Measurements from ENCODE around the gene TMCO2. TPM values are rescaled to one million over a fixed set of nuclear protein-coding genes. Genes with fewer than 3 reads are reported as not detected.

The TMCO2 gene
- total RNA-seq, 1 donor from 2014 or later, result not detected

DNA sequence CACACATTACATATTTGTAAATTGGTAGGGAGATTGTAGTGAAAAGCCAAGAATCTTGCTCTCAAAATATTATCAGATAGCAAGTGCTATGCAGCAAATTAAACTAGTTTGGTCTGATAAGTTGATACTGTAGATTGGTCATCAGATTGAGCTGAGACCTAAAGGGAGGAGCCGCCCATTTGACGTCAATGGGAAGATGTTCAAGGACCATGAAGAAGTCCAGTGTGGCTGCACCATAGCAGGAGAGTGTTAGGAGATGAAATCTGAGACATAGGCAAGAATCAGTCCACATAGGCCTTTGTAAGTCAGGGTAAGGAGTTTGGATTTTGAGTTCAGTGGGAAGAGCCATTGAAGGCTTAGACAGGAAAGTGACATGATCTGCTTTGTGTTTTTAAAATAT lies 26.6 kb downstream of the TMCO2 start:
- Histone ChIP-seq H3K4me3 (ENCODE audit: low read depth, low read length) (no peak overlapping the region), H3K36me3 (ENCODE audit: control insufficient read depth, insufficient read depth, low read length) (no peaks in the 10 kb centered on the region), H3K27me3 (ENCODE audit: control insufficient read depth, insufficient read depth, low read length) (no peaks in the 10 kb centered on the region)
- TF ChIP-seq, protein P1, sequence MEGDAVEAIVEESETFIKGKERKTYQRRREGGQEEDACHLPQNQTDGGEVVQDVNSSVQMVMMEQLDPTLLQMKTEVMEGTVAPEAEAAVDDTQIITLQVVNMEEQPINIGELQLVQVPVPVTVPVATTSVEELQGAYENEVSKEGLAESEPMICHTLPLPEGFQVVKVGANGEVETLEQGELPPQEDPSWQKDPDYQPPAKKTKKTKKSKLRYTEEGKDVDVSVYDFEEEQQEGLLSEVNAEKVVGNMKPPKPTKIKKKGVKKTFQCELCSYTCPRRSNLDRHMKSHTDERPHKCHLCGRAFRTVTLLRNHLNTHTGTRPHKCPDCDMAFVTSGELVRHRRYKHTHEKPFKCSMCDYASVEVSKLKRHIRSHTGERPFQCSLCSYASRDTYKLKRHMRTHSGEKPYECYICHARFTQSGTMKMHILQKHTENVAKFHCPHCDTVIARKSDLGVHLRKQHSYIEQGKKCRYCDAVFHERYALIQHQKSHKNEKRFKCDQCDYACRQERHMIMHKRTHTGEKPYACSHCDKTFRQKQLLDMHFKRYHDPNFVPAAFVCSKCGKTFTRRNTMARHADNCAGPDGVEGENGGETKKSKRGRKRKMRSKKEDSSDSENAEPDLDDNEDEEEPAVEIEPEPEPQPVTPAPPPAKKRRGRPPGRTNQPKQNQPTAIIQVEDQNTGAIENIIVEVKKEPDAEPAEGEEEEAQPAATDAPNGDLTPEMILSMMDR (IDR thresholded peaks at IDR 0.05; ENCODE audit: insufficient read depth, low read length, poor library complexity, severe bottlenecking), result no peak
- no peak for DNase-seq (ENCODE audit: low read depth)

DNA sequence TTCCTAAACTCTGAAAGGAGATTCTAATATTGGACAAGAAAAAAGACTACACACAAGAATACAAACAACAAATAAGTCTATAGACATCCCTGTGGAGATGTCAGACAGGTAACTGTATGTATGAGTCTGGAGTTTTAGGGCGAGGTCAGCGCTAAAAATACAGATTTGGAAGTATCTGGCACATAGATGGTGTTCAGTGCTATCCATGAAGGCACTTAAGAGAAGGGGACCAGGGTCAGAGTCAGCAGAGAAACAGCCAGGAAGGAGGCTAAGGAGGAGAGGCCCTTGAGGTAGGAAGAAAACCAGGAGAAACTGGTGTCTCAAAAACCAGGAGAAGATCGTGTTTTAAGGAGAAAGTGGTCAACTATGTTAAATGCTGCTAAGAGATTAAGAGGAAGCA lies 28.4 kb downstream of the TMCO2 start:
- Histone ChIP-seq H3K36me3 (ENCODE audit: control insufficient read depth, insufficient read depth, low read length) (no peaks in the 10 kb centered on the region), H3K27me3 (ENCODE audit: control insufficient read depth, insufficient read depth, low read length) (no peaks in the 10 kb centered on the region), H3K4me3 (ENCODE audit: low read depth, low read length) (no peak overlapping the region)
- DNase-seq (ENCODE audit: low read depth), result no peak
- TF ChIP-seq, protein P1 (IDR thresholded peaks at IDR 0.05; ENCODE audit: insufficient read depth, low read length, poor library complexity, severe bottlenecking), result no peak

DNA sequence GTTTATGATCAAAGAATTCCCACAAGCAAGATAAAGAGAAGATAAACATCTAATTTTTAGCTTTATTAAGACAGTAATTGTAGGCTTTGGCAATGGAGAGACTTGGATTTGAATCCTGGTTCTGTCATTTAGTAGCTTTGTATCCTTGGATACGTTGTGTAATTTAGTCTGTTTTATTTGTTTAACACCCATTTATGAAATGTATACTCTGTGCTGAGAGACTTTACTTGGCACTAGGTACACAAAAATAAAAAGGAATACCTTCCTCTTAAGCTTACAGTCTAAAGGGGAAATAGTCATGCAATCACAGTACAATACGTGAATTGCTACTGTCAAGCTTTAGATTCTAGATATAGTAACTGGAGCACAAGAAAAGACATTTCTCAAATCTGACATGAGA lies 34.1 kb downstream of the TMCO2 start:
- Histone ChIP-seq H3K27me3 (ENCODE audit: control insufficient read depth, insufficient read depth, low read length) (no peaks in the 10 kb centered on the region), H3K36me3 (ENCODE audit: control insufficient read depth, insufficient read depth, low read length) (no peaks in the 10 kb centered on the region), H3K4me3 (ENCODE audit: low read depth, low read length) (no peak overlapping the region)
- DNase-seq (ENCODE audit: low read depth), result no peak
- TF ChIP-seq, protein P1 (IDR thresholded peaks at IDR 0.05; ENCODE audit: insufficient read depth, low read length, poor library complexity, severe bottlenecking), result no peak

DNA sequence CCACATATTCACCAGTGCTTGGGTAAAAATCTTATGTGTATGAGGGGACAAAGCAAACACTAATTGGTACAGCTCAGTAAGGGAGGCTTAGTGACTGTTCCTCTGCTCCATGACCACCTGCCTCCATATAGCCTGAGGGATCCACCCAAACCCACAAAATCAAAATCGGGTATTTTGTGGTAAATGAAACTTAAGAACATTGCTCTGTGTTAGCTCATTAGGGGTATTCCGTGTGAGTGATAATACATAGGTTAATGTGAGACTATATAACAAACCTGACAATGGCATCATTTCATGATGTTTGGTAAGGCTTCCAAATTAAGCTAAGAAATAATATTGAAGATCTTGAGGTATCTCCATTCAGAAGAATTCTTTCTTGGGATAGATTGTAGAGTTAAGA lies 43.6 kb downstream of the TMCO2 start:
- H3K27me3 ChIP-seq (ENCODE audit: control insufficient read depth, insufficient read depth, low read length), result no peaks in the 10 kb centered on the region
- no peak for DNase-seq (ENCODE audit: low read depth)
- no peaks in the 10 kb centered on the region for H3K36me3 ChIP-seq (ENCODE audit: control insufficient read depth, insufficient read depth, low read length)
- H3K4me3 ChIP-seq (ENCODE audit: low read depth, low read length), result no peak overlapping the region
- TF ChIP-seq, protein P1 (IDR thresholded peaks at IDR 0.05; ENCODE audit: insufficient read depth, low read length, poor library complexity, severe bottlenecking), result no peak

DNA sequence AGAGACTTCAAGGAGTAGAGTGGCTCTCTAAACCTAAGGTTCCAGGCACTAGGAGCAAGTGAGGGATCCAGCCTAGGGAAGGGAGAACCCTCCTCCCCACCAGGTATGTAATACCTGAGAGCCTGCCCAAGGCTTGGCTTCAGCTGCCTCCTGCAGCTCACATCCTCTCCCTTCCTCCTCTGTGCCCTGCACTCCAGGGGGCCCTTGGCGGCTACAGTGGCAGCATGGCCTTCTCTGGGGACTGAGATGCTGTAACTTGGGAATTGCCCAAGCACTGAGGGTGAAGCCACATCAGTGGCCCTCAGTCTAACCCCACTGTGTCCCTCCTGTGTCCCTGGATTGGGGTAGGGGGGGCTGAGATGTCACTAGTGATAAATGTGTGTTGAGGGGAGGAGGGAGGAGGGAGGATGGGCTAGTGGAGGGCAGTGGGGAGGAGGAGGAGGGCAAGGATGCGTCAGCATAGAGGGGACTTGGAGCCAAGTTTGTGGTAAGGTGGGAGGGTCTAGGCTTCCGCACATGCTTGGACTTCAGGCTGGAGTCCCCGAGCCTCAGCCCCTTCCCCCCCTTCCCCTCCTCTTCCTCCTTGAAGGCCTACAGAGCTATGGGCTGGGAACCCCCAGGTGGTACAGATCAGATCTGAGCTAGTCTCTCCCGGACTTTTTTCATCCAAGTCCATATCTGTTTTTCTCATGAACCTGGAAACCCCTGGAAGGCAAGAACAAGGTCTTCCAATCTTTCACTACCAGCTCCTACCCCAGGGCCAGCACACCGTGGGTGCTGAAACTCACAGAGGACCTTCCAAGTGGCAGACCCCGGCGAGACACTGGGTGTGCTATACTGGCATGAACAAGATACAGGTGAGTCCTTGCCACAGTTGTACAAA lies 51.9 kb downstream of the TMCO2 start:
- Histone ChIP-seq H3K27me3 (ENCODE audit: control insufficient read depth, insufficient read depth, low read length) (no peaks in the 10 kb centered on the region), H3K36me3 (ENCODE audit: control insufficient read depth, insufficient read depth, low read length) (no peaks in the 10 kb centered on the region), H3K4me3 (ENCODE audit: low read depth, low read length) (no peak overlapping the region)
- no peak for DNase-seq (ENCODE audit: low read depth)
- TF ChIP-seq, protein P1 (IDR thresholded peaks at IDR 0.05; ENCODE audit: insufficient read depth, low read length, poor library complexity, severe bottlenecking), result no peak

DNA sequence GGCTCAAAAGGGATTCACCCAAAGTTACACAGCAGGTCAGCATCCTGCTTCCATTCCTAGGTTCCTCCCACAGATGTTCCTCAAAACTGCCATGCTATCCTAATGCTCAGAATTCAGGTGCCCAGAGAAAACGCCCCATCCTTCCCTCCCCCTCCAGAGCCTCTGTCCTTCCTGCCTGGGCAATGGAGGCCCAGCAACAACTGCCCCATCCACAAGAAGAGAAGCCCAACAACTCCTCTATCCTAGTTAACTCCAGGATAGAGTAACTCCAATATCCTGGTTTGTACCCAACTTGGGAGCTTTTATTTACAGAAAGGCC lies 52.5 kb downstream of the TMCO2 start:
- Histone ChIP-seq H3K36me3 (ENCODE audit: control insufficient read depth, insufficient read depth, low read length) (no peaks in the 10 kb centered on the region), H3K4me3 (ENCODE audit: low read depth, low read length) (no peak overlapping the region), H3K27me3 (ENCODE audit: control insufficient read depth, insufficient read depth, low read length) (no peaks in the 10 kb centered on the region)
- TF ChIP-seq, protein P1 (IDR thresholded peaks at IDR 0.05; ENCODE audit: insufficient read depth, low read length, poor library complexity, severe bottlenecking), result no peak
- no peak for DNase-seq (ENCODE audit: low read depth)
